HG03175 (cell line): ENCODE results near the gene RIC3.

Experiments used
- ATAC-seq: cut with Tn5 transposase; IDR thresholded peaks from one replicate; pipeline ENCODE4 v1.9.1; 2021; ENCODE audit warnings: mild to moderate bottlenecking, moderate library complexity; ENCODE audit not compliant: unreplicated experiment

The RIC3 gene

GRCh38 chr11:8070417-8071115 lies 98.3 kb downstream of the RIC3 start:
- no peak for ATAC-seq

- ATAC-seq, result no peak
Observed at GRCh38 chr11:8069771-8070170, 99.1 kb downstream of the RIC3 start.

GRCh38 chr11:8068605-8069221 lies 100.1 kb downstream of the RIC3 start:
- no peak for ATAC-seq

GRCh38 chr11:8067929-8068575 lies 100.8 kb downstream of the RIC3 start:
- ATAC-seq, result no peak

DNA sequence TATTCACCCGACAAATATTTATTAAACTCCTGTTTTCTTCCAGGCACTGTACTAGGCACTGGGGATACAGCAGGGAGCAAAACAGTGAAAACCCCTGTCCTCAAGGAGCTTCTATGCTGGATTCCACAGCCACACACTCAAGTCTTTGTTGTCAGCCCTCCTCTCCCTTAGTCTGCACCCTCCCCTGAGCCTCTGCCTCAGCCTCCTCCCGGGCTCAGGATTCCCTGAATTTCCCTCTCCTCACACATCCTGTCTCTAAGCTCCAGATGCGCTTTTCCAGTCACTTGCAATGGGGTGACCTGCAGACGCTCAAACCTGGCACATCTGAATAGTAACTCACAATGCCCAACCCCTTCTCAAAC lies 101.3 kb downstream of the RIC3 start:
- ATAC-seq, result no peak

GRCh38 chr11:8066911-8067455 lies 101.8 kb downstream of the RIC3 start:
- ATAC-seq, result no peak

DNA sequence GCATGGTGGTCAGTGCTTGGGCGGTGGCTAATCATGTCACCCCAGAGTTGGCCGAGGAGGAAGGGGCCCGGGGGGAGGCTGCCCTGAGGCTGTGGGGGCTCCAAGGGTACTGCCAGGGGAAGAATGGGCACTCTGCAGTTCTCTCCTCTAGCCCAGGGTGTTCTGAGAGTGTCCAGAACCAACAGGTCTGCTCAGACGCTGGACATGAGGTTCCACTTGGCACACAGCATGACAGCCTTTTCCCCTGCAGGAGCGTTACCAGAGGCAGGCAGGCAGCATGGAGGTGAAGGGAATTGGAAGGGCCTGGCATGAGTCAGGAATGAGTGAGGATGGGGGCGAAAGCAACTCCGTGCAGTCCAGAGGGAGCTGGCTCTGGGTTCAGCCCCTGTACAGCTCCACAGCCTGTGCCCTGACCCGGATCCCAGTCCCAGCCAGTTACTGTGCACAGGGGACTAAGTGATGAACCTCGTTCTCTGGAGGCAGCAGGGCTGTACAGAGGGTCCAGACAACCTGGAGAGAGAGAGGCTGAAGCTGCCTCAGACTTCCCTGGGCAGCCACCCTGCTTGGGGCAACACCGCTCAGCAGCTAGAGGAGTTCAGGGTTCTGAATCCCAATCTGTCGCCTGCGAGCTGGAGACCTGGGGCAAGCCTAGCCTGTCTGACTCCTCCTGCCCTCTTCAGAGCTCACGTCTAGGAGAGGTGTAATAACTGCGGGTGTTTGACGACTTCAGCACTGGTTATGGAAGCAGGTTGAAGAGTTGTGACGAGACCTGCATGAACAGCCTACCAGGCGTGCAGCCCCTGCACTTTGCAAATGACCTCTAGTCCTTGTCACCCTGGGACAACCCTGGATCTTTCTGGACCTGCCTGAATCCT lies 102.6 kb downstream of the RIC3 start:
- ATAC-seq, result no peak

DNA sequence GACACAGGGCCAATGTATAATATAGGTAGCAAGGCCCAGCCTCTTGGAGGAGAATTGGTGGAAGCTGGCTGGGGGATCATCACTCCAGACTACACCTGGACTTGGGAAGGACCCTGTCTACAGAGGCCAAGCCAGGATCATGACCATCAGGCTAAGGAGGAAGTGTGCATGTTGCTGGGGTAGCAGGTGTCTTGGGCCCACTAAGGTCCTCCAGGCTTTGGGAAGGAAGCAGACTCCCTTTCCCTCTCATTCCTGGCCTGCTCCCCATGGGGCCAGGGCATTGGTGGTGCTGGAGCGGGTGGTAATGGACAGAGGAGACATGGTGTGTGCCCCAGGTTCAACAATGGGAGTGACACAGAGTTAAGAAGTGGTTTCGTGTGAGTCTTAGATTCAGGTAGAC lies 103.8 kb downstream of the RIC3 start:
- ATAC-seq, result no peak

DNA sequence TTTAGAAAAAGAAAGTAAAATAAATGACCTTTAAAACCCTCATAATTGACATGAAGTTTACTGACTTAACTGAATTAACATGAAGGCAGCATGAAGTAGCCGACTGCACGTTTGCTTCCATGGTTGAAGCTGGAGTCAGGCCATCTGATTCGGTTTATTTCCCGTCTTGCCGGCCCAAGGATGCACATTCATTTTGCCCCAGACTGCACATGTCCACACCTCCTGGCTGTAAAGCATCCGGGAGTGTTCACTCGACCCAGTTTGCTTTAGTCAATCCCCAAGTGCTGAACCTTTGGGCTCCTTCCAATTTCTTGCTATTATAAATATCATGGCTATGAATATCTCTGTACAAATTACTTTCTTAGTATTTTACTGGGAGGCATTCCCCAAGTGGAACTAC lies 105.5 kb downstream of the RIC3 start:
- ATAC-seq, result no peak

- ATAC-seq, result no peak
Observed at GRCh38 chr11:8062781-8063257, 106.0 kb downstream of the RIC3 start.

DNA sequence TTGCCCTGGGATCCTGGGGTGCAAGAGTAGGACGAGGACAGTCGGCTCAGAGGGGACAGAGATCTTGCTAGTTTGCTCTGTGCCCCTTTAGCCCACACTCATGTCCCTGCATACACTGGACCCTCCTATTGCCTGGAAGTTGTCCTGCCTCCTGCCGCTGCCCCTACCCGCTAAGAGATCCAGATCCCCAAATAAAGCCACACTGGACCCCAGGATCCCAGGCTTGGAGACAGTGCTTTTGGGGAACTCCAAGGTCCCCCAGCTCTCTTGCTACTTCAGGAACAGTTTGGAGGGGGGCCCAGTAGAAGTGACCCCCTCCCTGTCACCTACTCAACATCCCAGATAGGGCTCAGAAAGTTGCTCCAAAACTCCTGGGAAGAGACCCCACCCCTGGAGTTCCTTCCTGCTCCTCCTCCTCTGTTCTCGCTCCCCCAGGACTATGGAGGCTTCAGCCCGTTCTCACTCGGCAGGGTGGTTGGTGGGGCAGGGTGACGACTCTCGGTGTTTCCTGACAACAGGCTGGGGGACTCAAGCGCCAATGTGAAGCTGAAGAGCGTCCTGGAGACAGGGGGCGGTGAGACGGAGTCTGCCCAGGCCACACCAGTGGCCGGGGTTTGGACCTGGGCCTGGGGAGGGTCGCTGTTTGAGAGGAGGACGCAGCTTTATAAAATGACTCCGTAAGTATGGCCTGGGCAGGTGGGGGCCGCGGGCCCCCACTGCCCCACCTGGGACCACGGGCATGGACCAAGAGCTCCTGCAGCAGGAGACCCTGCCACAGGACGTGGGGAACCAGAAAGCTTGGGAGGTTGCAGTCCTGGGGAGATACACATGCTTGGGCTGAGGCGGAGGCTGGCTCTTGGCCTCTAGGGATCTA lies 107.0 kb downstream of the RIC3 start:
- ATAC-seq, result no peak

DNA sequence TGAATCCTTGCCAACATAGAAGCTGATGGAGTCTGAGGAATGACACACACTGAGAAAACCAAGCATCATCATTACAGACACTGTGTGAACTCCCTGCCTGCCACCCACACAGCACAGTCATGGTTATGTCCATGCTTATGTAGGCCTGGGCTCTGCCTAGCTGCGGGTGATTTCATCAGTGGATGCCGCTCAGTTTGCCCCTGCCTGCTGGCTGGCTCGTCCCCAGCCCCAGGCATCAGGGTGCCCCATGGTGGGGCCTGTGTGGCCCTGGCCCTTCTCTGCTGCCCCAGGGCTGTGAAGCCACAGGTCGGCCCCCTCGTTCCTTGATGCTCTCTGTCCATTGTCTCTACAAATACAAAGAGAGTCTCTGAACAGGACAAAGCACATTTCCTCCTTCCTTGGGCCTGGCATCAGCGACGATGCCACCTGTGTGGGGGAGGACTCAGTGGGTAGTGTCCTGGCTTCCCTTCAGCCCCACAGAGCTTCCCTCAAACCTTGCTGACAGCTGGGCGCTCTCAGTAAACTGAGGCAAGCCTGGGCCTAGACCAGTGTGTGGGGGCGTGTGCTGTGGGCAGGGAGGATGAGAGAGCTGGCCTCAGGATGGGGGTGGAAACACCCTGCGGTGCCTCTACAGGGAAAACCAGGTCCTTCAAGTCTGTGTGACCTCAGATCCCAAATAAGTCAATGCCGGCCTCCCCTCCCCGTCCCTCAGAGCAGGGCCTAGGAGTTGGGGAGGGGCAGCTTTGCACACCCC lies 107.8 kb downstream of the RIC3 start:
- ATAC-seq, result no peak

DNA sequence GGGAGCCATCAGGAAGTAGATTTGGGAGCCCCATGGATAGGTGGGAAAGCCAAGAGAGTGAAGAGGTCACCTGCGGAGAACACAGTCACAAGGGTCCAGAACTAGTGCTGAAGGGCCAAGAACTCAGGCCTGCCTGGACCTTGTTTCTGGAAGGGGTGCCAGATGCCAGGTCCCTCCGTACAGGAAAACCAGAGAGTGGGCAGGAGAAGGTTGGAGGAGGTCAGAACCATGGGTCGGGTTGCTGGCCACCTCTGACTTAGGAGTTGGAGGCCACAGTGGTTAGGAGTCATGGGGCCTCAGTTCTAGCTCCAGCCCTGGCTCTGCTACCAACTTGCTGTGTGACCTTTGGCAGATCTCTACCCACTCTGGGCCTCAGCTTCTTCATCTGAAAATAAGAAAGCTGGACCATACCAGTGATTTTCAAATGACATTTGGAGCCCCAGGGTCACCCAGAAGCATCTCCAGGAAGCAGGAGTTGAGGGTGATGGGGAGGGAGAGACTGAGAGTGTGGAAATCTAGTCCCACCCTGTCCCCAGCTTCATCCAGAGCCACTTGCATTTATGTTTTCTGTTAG lies 108.6 kb downstream of the RIC3 start:
- no peak for ATAC-seq

- ATAC-seq, result no peak
Observed at GRCh38 chr11:8059571-8060011, 109.2 kb downstream of the RIC3 start.

DNA sequence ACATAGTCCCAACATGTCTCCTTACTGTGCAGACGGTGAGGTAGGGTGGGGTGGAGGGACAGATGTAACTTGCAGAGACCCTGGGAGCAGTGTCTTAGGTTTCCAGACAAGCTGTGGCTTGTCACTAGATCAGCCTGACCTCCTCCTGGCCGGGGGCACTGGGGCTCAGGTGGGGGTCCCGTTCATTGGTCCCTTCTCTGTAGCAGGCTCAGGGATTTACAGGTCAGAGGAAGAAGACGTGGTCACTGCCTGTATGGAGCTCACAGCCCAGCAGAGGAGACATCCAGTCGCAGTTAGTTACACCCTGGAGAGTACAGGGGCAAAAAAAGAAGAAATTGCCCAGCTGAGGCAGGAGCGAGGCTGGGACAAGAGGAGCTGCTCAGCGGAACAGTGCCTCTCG lies 109.8 kb downstream of the RIC3 start:
- no peak for ATAC-seq

DNA sequence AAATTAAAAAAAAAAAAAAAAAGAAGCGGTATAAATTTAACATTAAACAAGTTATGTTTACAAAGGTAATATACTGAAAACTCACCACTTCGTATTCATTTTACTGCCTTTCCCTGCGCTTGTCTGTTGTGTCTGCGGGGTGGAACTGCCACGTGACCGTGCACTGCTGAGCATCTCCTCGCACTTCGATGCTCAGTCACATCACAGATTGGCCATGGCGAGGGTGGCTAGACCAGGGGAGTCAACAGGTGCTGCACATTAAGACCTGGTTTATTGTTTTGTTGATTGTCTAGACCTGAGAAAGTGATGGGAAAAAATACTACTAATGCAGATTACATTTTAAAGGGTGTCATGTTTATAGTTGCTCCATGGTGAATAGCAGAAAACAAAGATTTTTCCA lies 110.6 kb downstream of the RIC3 start:
- ATAC-seq, result no peak

GRCh38 chr11:8056810-8057463 lies 111.9 kb downstream of the RIC3 start:
- no peak for ATAC-seq
